Ureter (tissue), 1 donor: ENCODE results near the gene EHBP1. TPM values are rescaled to one million over a fixed set of nuclear protein-coding genes. Genes with fewer than 3 reads are reported as not detected.

Experiments used
- DNase-seq: peaks from one replicate; pipeline ENCODE4 v3.0.0-alpha.2; 2020; ENCODE audit warnings: low spot score
- total RNA-seq: library from RNA; stranded (reverse); gene quantifications from one replicate; pipeline ENCODE4 v1.2.4, GENCODE V29; 2023
- donor health status: DM: yes; HTN: yes; CAD: no.

EHBP1 gene
- total RNA-seq, 1 donor from 2014 or later, result 62.2 TPM

GRCh38 chr2:62822549-62822948 is 117.0 kb downstream of the EHBP1 start:
- DNase-seq, result no peak

GRCh38 chr2:62824388-62824787 is 118.9 kb downstream of the EHBP1 start:
- DNase-seq, result no peak

- DNase-seq, result no peak
Observed at GRCh38 chr2:62826141-62826540, 120.6 kb downstream of the EHBP1 start.

- no peak for DNase-seq
Observed at GRCh38 chr2:62826953-62827675, 121.6 kb downstream of the EHBP1 start.

- DNase-seq, result no peak
Observed at GRCh38 chr2:62831729-62832128, 126.2 kb downstream of the EHBP1 start.

GRCh38 chr2:62844311-62845090 is 139.0 kb downstream of the EHBP1 start:
- no peak for DNase-seq

GRCh38 chr2:62845256-62845655 is 139.7 kb downstream of the EHBP1 start:
- DNase-seq, result no peak

GRCh38 chr2:62852254-62852653 is 146.7 kb downstream of the EHBP1 start:
- DNase-seq, result no peak

- no peak for DNase-seq
Observed at GRCh38 chr2:62854600-62855514, 149.3 kb downstream of the EHBP1 start.

- no peak for DNase-seq
Observed at GRCh38 chr2:62856228-62857040, 150.9 kb downstream of the EHBP1 start.

- DNase-seq, result no peak
Observed at GRCh38 chr2:62857139-62857931, 151.8 kb downstream of the EHBP1 start.

- DNase-seq, result no peak
Observed at GRCh38 chr2:62858231-62858832, 152.8 kb downstream of the EHBP1 start.

- no peak for DNase-seq
Observed at GRCh38 chr2:62868947-62869346, 163.4 kb downstream of the EHBP1 start.

- no peak for DNase-seq
Observed at GRCh38 chr2:62870966-62871365, 165.5 kb downstream of the EHBP1 start.

GRCh38 chr2:62871506-62871905 is 166.0 kb downstream of the EHBP1 start:
- DNase-seq, result no peak

GRCh38 chr2:62873603-62874002 is 168.1 kb downstream of the EHBP1 start:
- DNase-seq, result no peak

- no peak for DNase-seq
Observed at GRCh38 chr2:62874881-62875383, 169.4 kb downstream of the EHBP1 start.

- DNase-seq, result no peak
Observed at GRCh38 chr2:62881162-62881795, 175.8 kb downstream of the EHBP1 start.

- no peak for DNase-seq
Observed at GRCh38 chr2:62883629-62884028, 178.1 kb downstream of the EHBP1 start.
